HG03432 (cell line): ENCODE measurements around the gene STX5.
"Not testable (repeated sequence)": the region's sequence is repeated elsewhere in the genome, so short reads cannot be mapped to it uniquely, and the experiment has no call there.

ENCODE experiments used
- ATAC-seq: cut with Tn5 transposase; IDR thresholded peaks from one replicate; pipeline ENCODE4 v1.9.1; 2021; ENCODE audit warnings: mild to moderate bottlenecking, moderate library complexity; ENCODE audit not compliant: unreplicated experiment

The STX5 gene

DNA sequence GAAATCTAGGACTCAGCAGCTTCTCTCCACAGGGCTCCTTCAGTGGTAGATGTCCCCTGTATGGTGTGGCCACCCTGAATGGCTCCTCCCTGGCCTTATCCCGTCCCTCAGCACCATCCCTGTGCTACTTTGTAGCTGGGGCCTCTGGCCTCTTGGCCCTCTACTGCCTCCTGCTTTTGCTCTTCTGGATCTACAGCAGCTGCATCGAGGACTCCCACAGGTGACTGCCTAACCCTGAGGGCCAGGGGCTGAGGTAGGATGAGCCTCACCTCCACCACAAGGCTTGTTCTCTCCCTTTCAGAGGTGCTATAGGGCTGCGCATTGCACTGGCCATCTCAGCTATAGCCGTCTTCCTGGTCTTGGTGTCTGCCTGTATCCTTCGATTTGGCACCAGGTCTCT is 42.9 kb downstream of the STX5 start:
- ATAC-seq, result no peak

DNA sequence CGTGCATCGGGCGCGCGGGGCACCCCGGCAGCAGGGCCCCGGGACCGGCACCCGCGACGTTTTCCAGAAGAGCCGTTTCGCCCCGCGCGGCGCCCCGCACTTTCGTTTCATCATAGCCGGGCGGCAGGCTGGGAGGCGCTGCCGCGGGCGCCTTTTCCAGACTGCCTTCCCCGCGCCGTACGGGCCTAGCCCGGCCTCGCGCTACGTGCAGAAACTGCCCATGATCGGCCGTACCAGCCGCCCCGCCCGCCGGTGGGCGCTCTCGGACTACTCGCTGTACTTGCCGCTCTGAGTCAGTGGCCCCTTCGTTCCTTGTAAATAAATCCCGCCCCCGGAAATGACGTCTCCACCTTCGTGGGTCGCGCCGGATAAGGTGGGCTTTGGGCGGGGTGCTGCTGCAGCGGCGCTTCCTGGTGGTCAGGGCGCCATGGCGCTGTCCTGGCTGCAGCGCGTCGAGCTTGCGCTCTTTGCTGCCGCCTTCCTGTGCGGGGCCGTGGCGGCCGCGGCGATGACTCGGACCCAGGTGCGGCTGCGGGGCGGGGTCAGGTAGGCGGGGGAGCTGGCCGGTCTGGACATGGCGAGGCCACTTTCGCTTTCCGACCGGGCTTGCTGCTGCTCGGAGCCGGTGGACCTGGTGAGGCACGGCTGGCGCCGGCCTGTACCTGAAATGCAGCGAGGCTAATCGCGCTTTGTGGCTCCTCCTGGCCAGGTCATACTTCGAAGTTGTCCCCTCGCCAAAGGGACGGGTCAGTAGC is 44.7 kb downstream of the STX5 start, which contains the start of gene TMEM179B:
TSS of gene TMEM179B (plus strand) at position 398 of the 755 bp plus-strand sequence. CDS start at position 428, 30 bp downstream.
- ATAC-seq, result peak; percentile 69

GRCh38 chr11:62786318-62787004 is 45.4 kb downstream of the STX5 start:
- ATAC-seq, result peak; percentile 78

DNA sequence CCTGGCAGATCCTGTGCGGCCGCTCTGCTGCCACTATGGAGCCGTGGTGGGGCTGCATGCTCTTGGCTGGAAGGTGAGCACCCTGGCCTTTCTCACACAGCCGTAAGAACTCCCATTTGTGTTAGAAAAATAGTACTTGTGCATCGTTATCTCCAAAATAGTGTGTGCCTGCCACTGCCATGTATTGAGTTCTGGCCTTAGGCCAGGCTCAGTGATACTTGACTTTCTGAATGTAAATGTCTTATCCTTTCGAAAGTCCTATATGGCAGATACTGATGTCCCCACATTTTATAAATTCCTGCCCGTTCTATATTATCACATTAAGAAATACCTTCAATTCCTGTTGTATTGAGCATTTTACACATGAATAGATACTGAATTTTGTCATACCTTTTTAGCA is 49.1 kb downstream of the STX5 start:
- no peak for ATAC-seq

DNA sequence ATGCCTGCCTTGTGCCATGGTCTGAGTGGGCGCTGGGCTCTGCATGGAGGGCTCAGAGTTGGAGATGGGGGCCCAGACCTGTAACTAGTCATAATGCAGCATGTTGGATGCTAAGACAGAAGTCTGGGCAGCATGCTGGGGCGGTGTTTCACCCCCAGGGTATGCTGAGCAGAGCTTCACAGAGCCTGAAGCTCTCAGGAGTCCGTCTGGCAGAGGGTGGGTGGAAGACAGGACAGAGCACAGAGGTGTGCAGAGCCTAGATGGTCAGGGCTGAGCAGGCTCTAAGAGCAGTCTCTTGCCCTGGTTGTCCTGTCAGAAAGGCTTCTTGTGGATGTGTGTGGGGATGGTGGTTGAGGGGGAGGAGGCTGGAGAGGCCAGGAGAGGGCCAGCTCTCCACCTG is 53.4 kb downstream of the STX5 start:
- ATAC-seq, result no peak

GRCh38 chr11:62777389-62777788 is 54.5 kb downstream of the STX5 start:
- no peak for ATAC-seq

GRCh38 chr11:62775646-62776045 is 56.2 kb downstream of the STX5 start:
- no peak for ATAC-seq

DNA sequence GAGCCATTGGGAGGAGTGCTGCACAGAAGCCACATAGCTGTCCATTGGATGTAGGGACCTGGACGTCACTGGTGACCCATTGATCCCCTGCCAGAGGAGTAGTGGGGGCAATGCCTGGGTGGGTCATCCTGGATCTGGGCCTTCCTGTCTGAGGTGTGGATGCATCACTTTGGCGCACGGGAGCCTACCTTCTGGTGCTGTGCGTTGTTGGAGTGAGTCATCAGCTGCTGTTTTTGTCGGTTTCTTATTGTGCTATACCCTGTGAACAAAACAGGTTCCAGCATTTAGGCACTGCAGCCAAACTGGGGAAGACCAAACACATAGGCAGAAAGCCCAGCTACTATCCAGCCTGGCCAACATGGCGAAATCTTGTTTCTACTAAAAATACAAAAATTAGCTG is 57.4 kb downstream of the STX5 start:
- no peak for ATAC-seq

- peak; percentile 82 for ATAC-seq
These were observed 60.5 kb downstream of the STX5 start, which contains the start of gene TAF6L for GRCh38 chr11:62771144-62772021. TAF6L (plus strand) TSS chr11:62771396; CDS start chr11:62775784, 4,388 bp downstream.

DNA sequence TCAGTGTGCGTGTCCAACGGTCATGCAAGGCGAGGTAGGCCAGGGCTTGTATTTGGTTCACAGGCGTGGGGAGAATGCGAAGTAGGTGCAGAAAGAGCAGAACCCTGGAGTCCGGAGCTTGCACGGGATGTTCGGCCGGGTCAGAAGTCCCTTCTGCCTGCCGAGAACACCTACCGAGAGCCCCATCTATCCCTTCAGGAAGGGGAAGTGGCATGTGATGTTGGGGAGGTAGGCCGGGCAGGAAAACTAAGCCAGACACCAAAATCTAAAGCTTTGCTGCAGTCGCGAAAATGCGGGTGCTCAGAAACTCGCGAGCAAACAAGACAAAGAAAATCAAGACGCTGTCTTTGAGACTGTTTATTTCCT is 61.1 kb downstream of the STX5 start:
- ATAC-seq, result peak; percentile 9

DNA sequence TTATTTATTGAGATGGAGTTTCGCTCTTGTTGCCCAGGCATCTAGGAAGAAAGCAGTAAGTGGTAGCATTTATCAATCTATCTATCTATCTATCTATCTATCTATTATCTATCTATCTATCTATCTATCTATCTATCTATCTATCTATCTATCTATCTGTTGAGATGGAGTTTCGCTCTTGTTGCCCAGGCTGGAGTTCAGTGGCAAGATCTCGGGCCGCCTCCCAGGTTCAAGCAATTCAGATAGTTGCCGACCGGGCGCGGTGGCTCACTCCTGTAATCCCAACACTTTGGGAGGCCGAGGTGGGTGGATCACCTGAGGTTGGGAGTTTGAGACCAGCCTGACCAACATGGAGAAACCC is 71.0 kb downstream of the STX5 start:
- ATAC-seq, result not testable (repeated sequence)

GRCh38 chr11:62757846-62758788 is 73.7 kb downstream of the STX5 start:
- no peak for ATAC-seq
